ENCODE results near the gene IL1RAPL2. TPM values are rescaled to one million over a fixed set of nuclear protein-coding genes. Genes with fewer than 3 reads are reported as not detected.

The IL1RAPL2 gene
- total and polyA plus RNA-seq, 10 of the 15 experiments (the other 5 are each of a cell fraction or from before 2014, with no cell fraction given), result 0.19 TPM; not detected in 9

GRCh38 chrX:105480646-105481310 is 914.8 kb downstream of the IL1RAPL2 start:
- POLR2A ChIA-PET, result no interaction called here

More at GRCh38 chrX:105480646-105481310, 914.8 kb downstream of the IL1RAPL2 start:
- RAD21 ChIA-PET (ENCODE audit: unreplicated experiment), result no interaction called here
- H4K20me1 ChIP-seq (ENCODE audit: control insufficient read depth, insufficient read depth), result no peaks in the 10 kb centered on the region
- H3K27ac ChIP-seq (ENCODE audit: control insufficient read depth, insufficient read depth), result no peak overlapping the region
- SMC1A ChIA-PET (ENCODE audit: uncharacterized antibody, unreplicated experiment), result no interaction called here
- BruUV-seq (replicated peaks), result no TSS peak
- no peak for ATAC-seq
- no peaks in the 10 kb centered on the region for H3K36me3 ChIP-seq (ENCODE audit: control insufficient read depth in 2 of 2, insufficient read depth in 2 of 2, low read length in 1 of 2)
- no peak for FAIRE-seq
- intact Hi-C loops (cut with micrococcal nuclease; ENCODE audit: unreplicated experiment) (no loop called here), in situ Hi-C loops (cut with MboI) (no loop called here)
- no peaks in the 10 kb centered on the region for H3K4me1 ChIP-seq (ENCODE audit: control insufficient read depth, insufficient read depth, low read length)
- no peak overlapping the region for H3K9ac ChIP-seq (ENCODE audit: control insufficient read depth, insufficient read depth, low read length)
- TF ChIP-seq NFYB (IDR thresholded peaks at IDR 0.05; ENCODE audit: insufficient read depth, low read depth, low read length) (no peak), REST (IDR thresholded peaks at IDR 0.05; ENCODE audit: low read depth, low read length) (no peak), NR2F1 (conservative IDR thresholded peaks at IDR 0.05) (no peak), MXI1 (IDR thresholded peaks at IDR 0.05; ENCODE audit: low read depth, low read length) (no peak), IKZF2 (IDR thresholded peaks at IDR 0.05) (no peak), POLR2AphosphoS2 (IDR thresholded peaks at IDR 0.05; ENCODE audit: low read depth, low read length) (no peak), ETV6 (conservative IDR thresholded peaks at IDR 0.05 in 1 of 2, IDR thresholded peaks at IDR 0.05 in 1 of 2; ENCODE audit: borderline replicate concordance in 1 of 2, low read depth in 1 of 2) (no peak), NBN (IDR thresholded peaks at IDR 0.05) (no peak), YY1 (IDR thresholded peaks at IDR 0.05; ENCODE audit: low read depth, low read length) (no peak), SUPT20H (IDR thresholded peaks at IDR 0.05; ENCODE audit: borderline replicate concordance, control insufficient read depth, low read depth, low read length) (no peak), BMI1 (IDR thresholded peaks at IDR 0.05; ENCODE audit: borderline replicate concordance) (no peak), E2F4 (IDR thresholded peaks at IDR 0.05; ENCODE audit: low read depth, low read length) (no peak), ASH2L (IDR thresholded peaks at IDR 0.05; ENCODE audit: borderline replicate concordance, low read depth) (no peak), USF2 (IDR thresholded peaks at IDR 0.05; ENCODE audit: borderline replicate concordance, low read depth, low read length) (no peak)
- no peaks in the 10 kb centered on the region for H3K79me2 ChIP-seq (ENCODE audit: control insufficient read depth, insufficient read depth, low read length)
- no peaks in the 10 kb centered on the region for H3K27me3 ChIP-seq (replicated peaks in 1 of 2; ENCODE audit: control insufficient read depth in 2 of 2, insufficient read depth in 2 of 2, low read length in 1 of 2)
- CTCF ChIA-PET, result interaction anchor here (1.6 kb wide), 1 partner anchor 11 kb away, joined by 4 read pairs; no protein-coding TSS in a partner anchor
- no peak overlapping the region for H3K4me2 ChIP-seq (ENCODE audit: control insufficient read depth, insufficient read depth)
- DNase-seq (ENCODE audit: low read depth, low spot score), result no peak
- WGBS (ENCODE audit: insufficient coverage, insufficient replicate concordance, low lambda C conversion rate, missing lambda C conversion rate), result 30% methylated on average over 1 of the region's 1 CpG
- H2AFZ ChIP-seq (ENCODE audit: control insufficient read depth, low read depth, low read length), result no peak overlapping the region
- no peak overlapping the region for H3K4me3 ChIP-seq
- no peaks in the 10 kb centered on the region for H3K9me3 ChIP-seq (replicated peaks; ENCODE audit: control insufficient read depth, insufficient read depth, low read length)
